Mesenchymal stem cell (in vitro differentiated cells and primary cell): ENCODE measurements around the gene SF3A2.

Source experiments
- DNase-seq: peaks from one replicate; pipeline ENCODE4 v3.0.0-alpha.2; 2013
- H2AFZ ChIP-seq: one replicate; pipeline ENCODE4 v1.6.1; 2013; ENCODE audit warnings: low read depth, mild to moderate bottlenecking, control low read depth, inconsistent platforms, low read length, moderate library complexity
- H2AK5ac ChIP-seq: 2 replicates; pipeline ENCODE4 v1.6.1; 2013; ENCODE audit warnings: low read length, moderate library complexity, mild to moderate bottlenecking, inconsistent platforms; ENCODE audit not compliant: severe bottlenecking
- H2BK120ac ChIP-seq: one replicate; pipeline ENCODE4 v1.6.1; 2013; ENCODE audit warnings: low read depth, mild to moderate bottlenecking, inconsistent platforms, low read length, moderate library complexity
- H2BK12ac ChIP-seq, 2 experiments: one replicate each; pipeline ENCODE4 v1.6.1; 2013; ENCODE audit warnings: inconsistent platforms in 2 of 2, low read length in 2 of 2, mild to moderate bottlenecking in 2 of 2, moderate library complexity in 2 of 2, control low read depth in 1 of 2
- H2BK15ac ChIP-seq: one replicate; pipeline ENCODE4 v1.6.1; 2013; ENCODE audit warnings: mild to moderate bottlenecking, low read depth, inconsistent platforms; ENCODE audit not compliant: poor library complexity, severe bottlenecking
- H2BK5ac ChIP-seq: 2 replicates; pipeline ENCODE4 v1.6.1; 2013; ENCODE audit warnings: low read depth, mild to moderate bottlenecking, low read length, control low read depth, inconsistent platforms; ENCODE audit not compliant: poor library complexity, severe bottlenecking
- H3K14ac ChIP-seq, 2 experiments: one replicate each; pipeline ENCODE4 v1.6.1; 2013; ENCODE audit warnings: inconsistent platforms in 2 of 2, low read length in 2 of 2, control low read depth in 1 of 2, mild to moderate bottlenecking in 1 of 2, moderate library complexity in 1 of 2
- H3K18ac ChIP-seq, 2 experiments: one replicate each; pipeline ENCODE4 v1.6.1; 2013; ENCODE audit warnings: inconsistent platforms in 2 of 2, low read length in 2 of 2, control low read depth in 1 of 2, low read depth in 1 of 2, mild to moderate bottlenecking in 1 of 2
- H3K23ac ChIP-seq, 2 experiments: one replicate each; pipeline ENCODE4 v1.6.1; 2013; ENCODE audit warnings: inconsistent platforms in 2 of 2, low read length in 2 of 2, mild to moderate bottlenecking in 2 of 2, moderate library complexity in 2 of 2, control low read depth in 1 of 2
- H3K27ac ChIP-seq: 2 replicates; pipeline ENCODE4 v1.5.1; 2013; ENCODE audit warnings: mild to moderate bottlenecking, moderate library complexity, low read length, control low read depth, inconsistent platforms; ENCODE audit not compliant: poor library complexity, severe bottlenecking
- H3K27me3 ChIP-seq, 2 experiments: 2 replicates each; pipeline versions ENCODE4 v1.6.1 to v1.7.0; 2013; ENCODE audit warnings: low read length in 2 of 2, mild to moderate bottlenecking in 2 of 2, moderate library complexity in 2 of 2, control low read depth in 1 of 2, inconsistent platforms in 1 of 2; ENCODE audit not compliant: control insufficient read depth in 1 of 2, insufficient read depth in 1 of 2
- H3K36me3 ChIP-seq, 2 experiments: 2 replicates each; pipeline versions ENCODE4 v1.6.1 to v1.7.0; 2013; ENCODE audit warnings: low read length in 2 of 2, control low read depth in 1 of 2, inconsistent platforms in 1 of 2, low read depth in 1 of 2, mild to moderate bottlenecking in 1 of 2; ENCODE audit not compliant: insufficient read depth in 2 of 2, control insufficient read depth in 1 of 2
- H3K4ac ChIP-seq, 2 experiments: one replicate each; pipeline ENCODE4 v1.6.1; 2013; ENCODE audit warnings: inconsistent platforms in 2 of 2, low read length in 2 of 2, mild to moderate bottlenecking in 2 of 2, moderate library complexity in 2 of 2, control low read depth in 1 of 2, low read depth in 1 of 2
- H3K4me1 ChIP-seq: 2 replicates; pipeline ENCODE4 v1.6.1; 2013; ENCODE audit warnings: low read depth, low read length, control low read depth; ENCODE audit not compliant: control insufficient read depth, insufficient read depth
- H3K4me2 ChIP-seq: 2 replicates; pipeline ENCODE4 v1.6.1; 2013; ENCODE audit warnings: low read length, mild to moderate bottlenecking, inconsistent platforms; ENCODE audit not compliant: poor library complexity, severe bottlenecking
- H3K4me3 ChIP-seq, 2 experiments: 2 replicates each; pipeline versions ENCODE4 v1.5.1 to v1.7.0; 2013; ENCODE audit warnings: low read length in 2 of 2, mild to moderate bottlenecking in 2 of 2, control low read depth in 1 of 2, low read depth in 1 of 2; ENCODE audit not compliant: insufficient read depth in 1 of 2
- H3K79me1 ChIP-seq: replicated peaks from 2 replicates; pipeline ENCODE4 v1.6.1; 2013; ENCODE audit warnings: mild to moderate bottlenecking, control low read depth, low read length, inconsistent platforms; ENCODE audit not compliant: poor library complexity, severe bottlenecking
- H3K9ac ChIP-seq: 2 replicates; pipeline ENCODE4 v1.7.0; 2013; ENCODE audit warnings: mild to moderate bottlenecking, low read length, moderate library complexity
- H3K9me3 ChIP-seq: 2 replicates; pipeline ENCODE4 v1.7.0; 2013; ENCODE audit warnings: mild to moderate bottlenecking, low read length; ENCODE audit not compliant: control insufficient read depth
- H4K8ac ChIP-seq: one replicate; pipeline ENCODE4 v1.6.1; 2013; ENCODE audit warnings: inconsistent platforms, mild to moderate bottlenecking, low read length, moderate library complexity
- H4K91ac ChIP-seq: one replicate; pipeline ENCODE4 v1.6.1; 2013; ENCODE audit warnings: mild to moderate bottlenecking, low read length, inconsistent platforms
- WGBS: methylation state at CpG from one replicate; pipeline ENCODE4 v1.1.7; 2013; ENCODE audit warnings: mixed read lengths; 5-methylcytosine and 5-hydroxymethylcytosine counted together

The SF3A2 gene

DNA sequence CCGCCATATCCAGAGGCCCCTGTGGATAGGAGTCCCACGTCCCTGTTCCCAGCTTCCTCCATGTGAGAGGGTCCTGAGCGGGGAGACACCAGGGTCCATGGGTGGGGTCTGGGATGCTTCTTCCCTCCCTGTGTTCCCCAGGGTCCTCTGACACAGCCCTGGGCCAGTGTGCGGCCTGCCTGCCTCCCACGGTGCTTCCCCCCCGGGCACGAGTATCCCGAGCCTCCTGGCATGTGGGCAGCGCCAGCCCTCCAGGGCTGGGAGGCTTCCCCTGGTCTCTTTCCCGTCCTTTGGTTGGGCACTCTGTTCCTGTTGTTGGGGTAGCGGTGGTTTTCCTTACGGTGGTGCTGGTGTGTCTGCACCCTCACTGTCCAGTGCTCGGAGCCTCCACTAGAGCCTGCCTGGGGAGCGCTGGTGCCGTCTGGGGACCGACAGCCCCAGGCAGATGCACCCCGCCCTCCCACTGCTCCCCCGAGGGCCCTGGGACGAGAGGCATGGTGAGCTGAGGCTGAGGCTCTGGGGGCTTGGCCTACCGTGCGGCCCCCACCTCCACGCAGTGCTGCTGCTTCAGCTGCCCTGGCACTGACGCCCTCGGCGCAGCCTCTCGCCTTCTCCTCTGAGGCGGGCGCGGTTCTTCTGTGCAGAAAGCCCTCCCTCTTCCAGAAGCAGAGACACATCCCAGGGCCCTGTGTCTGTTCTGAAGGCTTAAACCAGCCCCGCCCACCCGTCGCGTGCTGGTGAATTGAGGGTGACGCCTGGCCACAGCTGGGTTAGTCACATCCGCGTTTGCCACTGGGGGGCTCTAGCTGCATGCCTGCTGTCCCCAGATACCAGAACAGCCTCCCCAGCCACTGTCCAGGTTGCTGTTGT is 28.4 kb upstream of the SF3A2 start:
- Histone ChIP-seq H3K27ac (peak overlapping the region; percentile 9), H2BK12ac (peak overlapping the region in 1 of 2 experiments; percentile 38), H2BK5ac (no peak overlapping the region), H3K36me3 (peaks cover 75 to 76% of the 10 kb centered on the region in 2 experiments), H3K18ac (peak overlapping the region; percentile 11 to 21), H2AFZ (no peak overlapping the region), H3K9me3 (no peaks in the 10 kb centered on the region), H2BK120ac (peak overlapping the region; percentile 11), H2BK15ac (peak overlapping the region; percentile 75), H3K4me3 (peak overlapping the region in 1 of 2 experiments; percentile 65), H3K4me1 (peaks cover 47% of the 10 kb centered on the region), H3K4me2 (peak overlapping the region; percentile 8), H3K9ac (peak overlapping the region; percentile 84), H3K79me1 (peaks cover 61% of the 10 kb centered on the region), H4K91ac (peak overlapping the region; percentile 73), H2AK5ac (peak overlapping the region; percentile 62), H3K14ac (peak overlapping the region in 1 of 2 experiments; percentile 20), H3K27me3 (no peaks in the 10 kb centered on the region), H3K23ac (no peak overlapping the region), H3K4ac (peak overlapping the region; percentile 75 to 80), H4K8ac (peak overlapping the region; percentile 84)
- WGBS = 55% methylated on average over 36 of the region's 36 CpGs
- peak; percentile 91 for DNase-seq

DNA sequence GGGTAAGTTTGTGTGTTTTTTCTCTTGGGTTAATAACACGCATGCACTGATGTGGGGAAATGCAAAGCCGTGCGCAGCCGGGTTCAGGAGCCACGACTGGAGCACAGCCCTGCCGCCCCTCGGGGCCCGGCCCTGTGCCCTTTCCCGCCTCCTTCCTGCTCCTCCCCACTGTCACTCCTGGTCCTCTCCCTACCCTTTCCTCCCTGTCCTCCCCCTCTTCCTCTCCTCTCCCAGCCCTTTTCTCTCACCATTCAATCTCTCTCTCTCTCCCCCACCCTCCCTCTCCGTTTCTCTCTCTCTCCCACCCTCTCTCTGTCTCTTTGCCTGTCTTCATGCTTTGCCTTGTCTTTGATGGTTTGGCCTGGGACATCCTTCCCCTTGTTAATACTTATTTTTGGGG is 27.6 kb upstream of the SF3A2 start:
- H2BK120ac ChIP-seq = no peak overlapping the region
- peaks cover 75 to 76% of the 10 kb centered on the region in 2 experiments for H3K36me3 ChIP-seq
- peak overlapping the region in 1 of 2 experiments; percentile 25 for H2BK12ac ChIP-seq
- no peak overlapping the region for H2AK5ac ChIP-seq
- peak overlapping the region in 1 of 2 experiments; percentile 65 for H3K4me3 ChIP-seq
- no peak overlapping the region for H3K18ac ChIP-seq
- peak overlapping the region; percentile 84 for H3K9ac ChIP-seq
- no peak overlapping the region for H3K23ac ChIP-seq
- H3K4me2 ChIP-seq = no peak overlapping the region
- H2BK5ac ChIP-seq = no peak overlapping the region
- no peak overlapping the region for H3K4ac ChIP-seq
- H2AFZ ChIP-seq = no peak overlapping the region
- H3K27me3 ChIP-seq = no peaks in the 10 kb centered on the region
- no peak overlapping the region for H3K14ac ChIP-seq
- H3K4me1 ChIP-seq = peaks cover 50% of the 10 kb centered on the region
- peak overlapping the region; percentile 10 for H4K91ac ChIP-seq
- peaks cover 55% of the 10 kb centered on the region for H3K79me1 ChIP-seq
- H3K9me3 ChIP-seq = no peaks in the 10 kb centered on the region
- H4K8ac ChIP-seq = no peak overlapping the region
- peak overlapping the region; percentile 65 for H2BK15ac ChIP-seq
- DNase-seq = no peak
- H3K27ac ChIP-seq = no peak overlapping the region
- WGBS = 52% methylated on average over 9 of the region's 10 CpGs

DNA sequence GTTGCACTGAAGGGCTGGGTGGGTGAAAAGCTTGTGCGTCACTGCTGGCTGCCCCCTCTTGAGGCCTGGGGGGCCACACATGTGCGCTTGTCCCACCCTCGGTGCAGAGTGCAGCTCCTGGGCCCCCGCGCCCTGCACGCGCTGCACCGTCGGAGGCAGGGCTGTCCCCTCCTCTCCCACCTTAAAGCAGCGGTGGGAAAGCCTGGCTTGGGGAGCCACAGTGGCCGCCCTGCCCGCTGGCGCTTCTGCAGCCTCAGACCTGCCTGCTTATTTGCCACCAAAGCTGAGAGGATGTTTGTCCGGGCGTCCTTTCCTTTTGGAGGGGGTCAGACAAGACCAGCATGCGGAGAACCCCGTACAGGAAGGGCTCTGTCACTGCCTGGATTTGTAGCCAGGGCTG is 27.2 kb upstream of the SF3A2 start:
- DNase-seq = no peak
- H2BK120ac ChIP-seq = no peak overlapping the region
- peak overlapping the region; percentile 37 for H4K91ac ChIP-seq
- H3K9ac ChIP-seq = peak overlapping the region; percentile 84
- H4K8ac ChIP-seq = no peak overlapping the region
- no peak overlapping the region for H3K18ac ChIP-seq
- H3K79me1 ChIP-seq = peaks cover 56% of the 10 kb centered on the region
- no peak overlapping the region for H2AK5ac ChIP-seq
- no peak overlapping the region for H3K14ac ChIP-seq
- H2BK15ac ChIP-seq = no peak overlapping the region
- no peaks in the 10 kb centered on the region for H3K9me3 ChIP-seq
- no peak overlapping the region for H3K4me2 ChIP-seq
- H3K4me1 ChIP-seq = peaks cover 48% of the 10 kb centered on the region
- WGBS = 94% methylated on average over 17 of the region's 17 CpGs
- H2AFZ ChIP-seq = no peak overlapping the region
- no peak overlapping the region for H3K23ac ChIP-seq
- H3K4me3 ChIP-seq = peak overlapping the region in 1 of 2 experiments; percentile 65
- H3K36me3 ChIP-seq = peaks cover 75 to 76% of the 10 kb centered on the region in 2 experiments
- peak overlapping the region in 1 of 2 experiments; percentile 25 for H2BK12ac ChIP-seq
- H2BK5ac ChIP-seq = no peak overlapping the region
- H3K27me3 ChIP-seq = no peaks in the 10 kb centered on the region
- H3K27ac ChIP-seq = no peak overlapping the region
- H3K4ac ChIP-seq = no peak overlapping the region

DNA sequence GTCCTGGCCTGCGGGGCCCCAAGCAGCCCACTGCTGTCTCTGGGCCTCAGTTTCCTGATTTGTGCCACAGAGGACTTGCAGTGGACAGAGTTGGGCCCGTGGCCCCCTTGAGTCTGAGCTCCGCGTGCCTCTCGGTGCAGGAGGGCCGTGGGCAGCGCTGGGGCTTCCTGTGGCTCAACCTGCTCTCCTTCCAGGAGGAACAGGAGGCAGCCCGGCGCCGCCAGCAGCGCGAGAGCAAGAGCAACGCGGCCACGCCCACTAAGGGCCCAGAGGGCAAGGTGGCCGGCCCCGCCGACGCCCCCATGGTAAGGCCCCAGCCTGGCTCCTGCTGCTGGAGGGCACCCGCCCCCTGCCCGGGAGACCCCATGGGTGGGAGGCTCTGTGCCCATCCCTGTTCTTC is 26.4 kb upstream of the SF3A2 start:
- Histone ChIP-seq H3K27ac (no peak overlapping the region), H3K18ac (no peak overlapping the region), H3K23ac (no peak overlapping the region), H2AK5ac (no peak overlapping the region), H2BK5ac (no peak overlapping the region), H3K27me3 (no peaks in the 10 kb centered on the region), H4K8ac (no peak overlapping the region), H3K4me3 (no peak overlapping the region), H3K4ac (no peak overlapping the region), H3K79me1 (peaks cover 58% of the 10 kb centered on the region), H3K4me1 (peaks cover 45% of the 10 kb centered on the region), H3K14ac (no peak overlapping the region), H2AFZ (no peak overlapping the region), H2BK12ac (no peak overlapping the region), H2BK15ac (no peak overlapping the region), H3K36me3 (peaks cover 76 to 80% of the 10 kb centered on the region in 2 experiments), H4K91ac (no peak overlapping the region), H3K4me2 (no peak overlapping the region), H2BK120ac (no peak overlapping the region), H3K9me3 (no peaks in the 10 kb centered on the region), H3K9ac (no peak overlapping the region)
- 96% methylated on average over 21 of the region's 21 CpGs for WGBS
- no peak for DNase-seq
